Right lobe of liver (tissue), 6 donors: Measurements from ENCODE around the gene INPP4B. TPM values are rescaled to one million over a fixed set of nuclear protein-coding genes. Genes with fewer than 3 reads are reported as not detected.

Experiments used
- ATAC-seq, 4 donors: fragments of 200-7000 bp; cut with Tn5 transposase; one replicate each; pipeline ENCODE4 v1.9.1; 2020; ENCODE audit warnings: mild to moderate bottlenecking in 4 of 4, moderate library complexity in 4 of 4
- DNase-seq, 3 donors: peaks; one replicate each; pipeline ENCODE4 v3.0.0-alpha.2; 2020
- H3K27ac ChIP-seq, 3 donors: fragments of 200-600 bp; one replicate each; pipeline ENCODE4 v1.8.0; 2022
- H3K27me3 ChIP-seq, 2 donors: fragments of 200-600 bp; one replicate each; pipeline ENCODE4 v1.8.0; 2022
- H3K36me3 ChIP-seq, 4 donors: fragments of 200-600 bp; sonication (generic) in 1 of 4; one replicate each; pipeline versions ENCODE4 v1.5.1 to v1.8.0; 2017 to 2022; ENCODE audit warnings: control low read depth in 1 of 4
- H3K4me1 ChIP-seq, 4 donors: fragments of 200-600 bp; sonication (generic) in 1 of 4; one replicate each; pipeline versions ENCODE4 v1.5.1 to v1.8.0; 2017 to 2022; ENCODE audit warnings: control low read depth in 1 of 4
- H3K4me3 ChIP-seq, 3 donors: fragments of 200-600 bp; one replicate each; pipeline ENCODE4 v1.8.0; 2022
- H3K9me3 ChIP-seq, 4 donors: fragments of 200-600 bp; sonication (generic) in 1 of 4; one replicate each; pipeline versions ENCODE4 v1.5.1 to v1.8.0; 2017 to 2022; ENCODE audit warnings: control low read depth in 1 of 4
- POLR2A ChIP-seq: fragments of 450-650 bp; IDR thresholded peaks from one replicate; pipeline ENCODE4 v1.6.1; 2017; ENCODE audit warnings: antibody characterized with exemption, mild to moderate bottlenecking
- WGBS: methylation state at CpG from one replicate; pipeline ENCODE4 v1.1.6; 2018; ENCODE audit warnings: low coverage, low lambda C conversion rate; ENCODE audit not compliant: insufficient coverage; ENCODE audit errors: missing lambda C conversion rate; 5-methylcytosine and 5-hydroxymethylcytosine counted together
- intact Hi-C, 2 donors: fragments of 100-400 bp; cut with DNase I; formaldehyde crosslinking; loops; one replicate each; pipeline versions ENCODE4 v1.11.2 to v1.14.1; 2022
- total RNA-seq, 6 experiments: library from RNA; depleted of rRNA in 2 of 6; stranded (reverse); fragments of >200 nt in 2 of 6; fragmentation: NEBNext Ultra II Directional in 3 of 6; extraction: Animal tissue kit (Norgen Biotek cat#: 25700) in 3 of 6; gene quantifications; one replicate each; pipeline versions ENCODE4 v1.1.0 to v1.2.4, GENCODE V29; 2016 to 2023
- TF ChIP-seq, protein P1 (sequence below), 4 donors: fragments of 200-600 bp in 3 of 4; fragments of 450-650 bp in 1 of 4; IDR thresholded peaks; one replicate each; pipeline versions ENCODE4 v1.5.1 to v1.8.0; 2016 to 2022; ENCODE audit warnings: antibody characterized with exemption in 4 of 4, mild to moderate bottlenecking in 2 of 4
- donor health status: DM: no; HTN: yes; CAD: no.
- donor health status: DM: no; HTN: no; CAD: no.
- donor health status: DM: no; HTN: no; CAD: no.
- donor health status: DM: no; HTN: yes; CAD: no.
- donor health status: DM: no; HTN: yes; CAD: no.

The INPP4B gene
- total RNA-seq, 6 experiments from 2014 or later, result 0.73 to 5.0 (median 1.6) TPM

DNA sequence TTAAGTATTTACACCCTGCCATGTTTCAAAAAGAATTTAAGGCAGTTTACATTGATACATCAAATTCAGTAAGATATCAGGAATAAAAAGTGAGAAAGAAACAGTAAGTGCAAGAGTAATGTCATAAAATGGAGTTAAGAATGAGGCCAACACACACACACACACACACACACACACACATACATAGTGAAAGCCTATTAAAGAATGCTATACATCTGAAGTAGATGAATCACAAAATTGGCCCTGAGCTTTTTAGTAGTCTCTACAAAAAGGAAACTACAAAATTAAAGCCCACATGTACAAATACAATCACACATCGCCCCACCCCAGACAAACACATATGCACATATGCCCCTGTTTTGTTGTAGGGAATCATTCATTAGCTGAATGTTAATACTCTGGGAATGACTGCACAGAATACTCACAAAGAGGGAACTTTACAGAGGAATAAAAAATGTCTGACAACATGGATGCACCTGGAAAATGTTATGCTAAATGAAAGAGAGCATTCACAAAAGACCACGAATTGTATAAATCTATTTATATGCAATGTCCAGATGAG, 780.9 kb downstream of the INPP4B start:
- Histone ChIP-seq H3K27ac (no peak overlapping the region), H3K4me3 (no peak overlapping the region), H3K4me1 (no peaks in the 10 kb centered on the region), H3K27me3 (no peaks in the 10 kb centered on the region), H3K36me3 (no peaks in the 10 kb centered on the region), H3K9me3 (no peaks in the 10 kb centered on the region)
- intact Hi-C loops, result no loop called here
- TF ChIP-seq, protein P1, sequence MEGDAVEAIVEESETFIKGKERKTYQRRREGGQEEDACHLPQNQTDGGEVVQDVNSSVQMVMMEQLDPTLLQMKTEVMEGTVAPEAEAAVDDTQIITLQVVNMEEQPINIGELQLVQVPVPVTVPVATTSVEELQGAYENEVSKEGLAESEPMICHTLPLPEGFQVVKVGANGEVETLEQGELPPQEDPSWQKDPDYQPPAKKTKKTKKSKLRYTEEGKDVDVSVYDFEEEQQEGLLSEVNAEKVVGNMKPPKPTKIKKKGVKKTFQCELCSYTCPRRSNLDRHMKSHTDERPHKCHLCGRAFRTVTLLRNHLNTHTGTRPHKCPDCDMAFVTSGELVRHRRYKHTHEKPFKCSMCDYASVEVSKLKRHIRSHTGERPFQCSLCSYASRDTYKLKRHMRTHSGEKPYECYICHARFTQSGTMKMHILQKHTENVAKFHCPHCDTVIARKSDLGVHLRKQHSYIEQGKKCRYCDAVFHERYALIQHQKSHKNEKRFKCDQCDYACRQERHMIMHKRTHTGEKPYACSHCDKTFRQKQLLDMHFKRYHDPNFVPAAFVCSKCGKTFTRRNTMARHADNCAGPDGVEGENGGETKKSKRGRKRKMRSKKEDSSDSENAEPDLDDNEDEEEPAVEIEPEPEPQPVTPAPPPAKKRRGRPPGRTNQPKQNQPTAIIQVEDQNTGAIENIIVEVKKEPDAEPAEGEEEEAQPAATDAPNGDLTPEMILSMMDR (IDR thresholded peaks at IDR 0.05), result no peak
- TF ChIP-seq POLR2A, result no peak
- DNase-seq (no peak), ATAC-seq (no peak)
- WGBS, result 69% methylated on average over 2 of the region's 2 CpGs

DNA sequence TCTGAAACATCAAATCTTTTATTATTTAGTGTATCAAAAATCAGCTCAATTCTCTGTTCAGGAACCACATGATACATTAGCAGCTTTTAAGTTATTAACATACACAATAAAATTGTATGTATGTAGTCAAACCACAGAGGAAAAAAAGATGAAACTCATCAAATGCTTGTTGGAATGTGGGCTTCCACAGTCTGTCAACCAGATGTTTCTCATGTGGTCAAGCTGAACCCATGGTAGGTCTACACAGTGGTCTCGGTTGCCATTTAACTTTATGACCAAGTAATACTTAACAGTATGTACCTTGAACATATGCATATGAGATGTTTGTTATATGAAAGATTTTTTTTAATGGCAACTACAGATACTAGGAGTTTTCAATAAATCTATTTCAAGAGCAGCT, 781.9 kb downstream of the INPP4B start:
- DNase-seq, result no peak
- TF ChIP-seq POLR2A, result no peak
- TF ChIP-seq, protein P1 (IDR thresholded peaks at IDR 0.05), result no peak
- WGBS, result 47% methylated on average over 1 of the region's 1 CpG
- Histone ChIP-seq H3K4me1 (no peaks in the 10 kb centered on the region), H3K4me3 (no peak overlapping the region), H3K27ac (no peak overlapping the region), H3K36me3 (no peaks in the 10 kb centered on the region), H3K9me3 (no peaks in the 10 kb centered on the region), H3K27me3 (no peaks in the 10 kb centered on the region)
- ATAC-seq, result no peak
- intact Hi-C loops, result no loop called here

DNA sequence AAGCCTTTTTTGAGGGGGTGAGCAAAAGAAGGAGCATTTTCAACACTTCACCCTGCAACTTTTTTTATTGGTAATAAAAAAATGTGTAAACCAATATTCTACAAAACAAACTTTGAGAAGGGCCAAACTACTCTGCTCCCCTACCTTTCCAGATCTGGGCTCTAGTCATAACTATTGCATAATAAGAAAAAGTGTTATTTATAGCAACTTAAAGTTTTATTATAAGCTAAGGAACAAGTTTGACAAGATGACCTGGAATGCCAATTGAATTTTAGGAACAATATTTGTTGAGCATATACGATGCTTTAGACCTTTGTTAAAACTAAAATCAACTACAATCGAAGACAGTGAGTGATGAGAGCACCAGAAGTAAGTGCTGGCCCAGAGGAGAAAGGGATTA, 800.1 kb downstream of the INPP4B start:
- Histone ChIP-seq H3K36me3 (no peaks in the 10 kb centered on the region), H3K27me3 (no peaks in the 10 kb centered on the region), H3K9me3 (no peaks in the 10 kb centered on the region), H3K4me1 (no peaks in the 10 kb centered on the region), H3K27ac (no peak overlapping the region), H3K4me3 (no peak overlapping the region)
- ATAC-seq, result no peak
- intact Hi-C loops, result no loop called here
- no peak for DNase-seq
- 53% methylated on average over 2 of the region's 2 CpGs for WGBS
- TF ChIP-seq, protein P1 (IDR thresholded peaks at IDR 0.05), result no peak
- no peak for TF ChIP-seq POLR2A

DNA sequence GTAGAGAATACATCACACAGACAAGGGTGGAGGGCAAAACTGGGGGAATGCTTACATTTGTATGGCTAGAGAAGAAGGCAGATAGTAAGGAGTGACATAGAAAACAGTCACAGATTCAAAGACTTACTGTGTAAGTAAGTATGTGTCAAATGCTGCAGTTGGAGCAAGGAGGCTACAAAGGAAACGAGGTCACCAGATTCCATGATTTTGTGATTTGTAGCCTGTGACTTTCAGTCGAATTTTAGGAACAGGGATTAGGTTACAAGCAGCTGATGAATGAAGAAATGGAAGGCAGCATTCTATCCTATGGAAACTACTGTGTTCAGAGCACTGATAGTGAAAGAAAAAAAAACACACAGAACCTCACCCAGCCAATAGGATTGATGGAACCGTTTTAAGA, 801.8 kb downstream of the INPP4B start:
- TF ChIP-seq, protein P1 (IDR thresholded peaks at IDR 0.05), result no peak
- no peak for TF ChIP-seq POLR2A
- H3K36me3 ChIP-seq, result no peaks in the 10 kb centered on the region

DNA sequence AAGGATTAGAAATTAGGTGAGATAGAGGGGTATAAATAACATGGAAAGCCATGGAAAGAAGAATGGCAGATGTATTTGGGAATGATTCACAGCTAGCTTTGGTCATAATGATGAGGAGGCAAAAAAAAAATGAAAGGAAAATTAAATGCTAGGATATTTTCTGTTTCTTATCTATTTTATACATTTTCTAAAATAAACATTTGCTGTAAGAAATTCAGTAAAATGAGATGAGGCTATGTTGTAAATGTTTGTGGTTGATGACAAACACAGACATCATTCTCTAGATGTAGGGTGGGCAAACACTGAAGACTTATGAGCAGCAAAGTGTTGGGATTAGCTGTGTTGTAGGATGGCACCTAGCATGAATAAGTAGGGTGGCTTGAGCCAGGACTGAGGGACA, 802.6 kb downstream of the INPP4B start:
- intact Hi-C loops, result no loop called here
- H3K4me3 ChIP-seq, result no peak overlapping the region
- no peak for TF ChIP-seq POLR2A
- TF ChIP-seq, protein P1 (IDR thresholded peaks at IDR 0.05), result no peak

More for the DNA sequence above, 801.8 kb downstream of the INPP4B start:
- Histone ChIP-seq H3K27ac (no peak overlapping the region), H3K27me3 (no peaks in the 10 kb centered on the region), H3K4me1 (no peaks in the 10 kb centered on the region), H3K4me3 (no peak overlapping the region), H3K9me3 (no peaks in the 10 kb centered on the region)
- ATAC-seq (no peak), DNase-seq (no peak)
- intact Hi-C loops, result no loop called here
- WGBS, result 28% methylated on average over 3 of the region's 3 CpGs

More for the DNA sequence above, 802.6 kb downstream of the INPP4B start:
- Histone ChIP-seq H3K4me1 (no peaks in the 10 kb centered on the region), H3K27ac (no peak overlapping the region), H3K9me3 (no peaks in the 10 kb centered on the region), H3K36me3 (no peaks in the 10 kb centered on the region), H3K27me3 (no peaks in the 10 kb centered on the region)
- DNase-seq, result no peak
- ATAC-seq, result no peak
